HG02973 (cell line): ENCODE results near the gene SRSF6.
"Not testable (repeated sequence)": the region's sequence is repeated elsewhere in the genome, so short reads cannot be mapped to it uniquely, and the experiment has no call there.

Experiments
- ATAC-seq: cut with Tn5 transposase; IDR thresholded peaks from one replicate; pipeline ENCODE4 v1.9.1; 2021; ENCODE audit warnings: moderate library complexity; ENCODE audit not compliant: unreplicated experiment

The SRSF6 gene

GRCh38 chr20:43448748-43449535, 8.8 kb upstream of the SRSF6 start:
- ATAC-seq: no peak

DNA sequence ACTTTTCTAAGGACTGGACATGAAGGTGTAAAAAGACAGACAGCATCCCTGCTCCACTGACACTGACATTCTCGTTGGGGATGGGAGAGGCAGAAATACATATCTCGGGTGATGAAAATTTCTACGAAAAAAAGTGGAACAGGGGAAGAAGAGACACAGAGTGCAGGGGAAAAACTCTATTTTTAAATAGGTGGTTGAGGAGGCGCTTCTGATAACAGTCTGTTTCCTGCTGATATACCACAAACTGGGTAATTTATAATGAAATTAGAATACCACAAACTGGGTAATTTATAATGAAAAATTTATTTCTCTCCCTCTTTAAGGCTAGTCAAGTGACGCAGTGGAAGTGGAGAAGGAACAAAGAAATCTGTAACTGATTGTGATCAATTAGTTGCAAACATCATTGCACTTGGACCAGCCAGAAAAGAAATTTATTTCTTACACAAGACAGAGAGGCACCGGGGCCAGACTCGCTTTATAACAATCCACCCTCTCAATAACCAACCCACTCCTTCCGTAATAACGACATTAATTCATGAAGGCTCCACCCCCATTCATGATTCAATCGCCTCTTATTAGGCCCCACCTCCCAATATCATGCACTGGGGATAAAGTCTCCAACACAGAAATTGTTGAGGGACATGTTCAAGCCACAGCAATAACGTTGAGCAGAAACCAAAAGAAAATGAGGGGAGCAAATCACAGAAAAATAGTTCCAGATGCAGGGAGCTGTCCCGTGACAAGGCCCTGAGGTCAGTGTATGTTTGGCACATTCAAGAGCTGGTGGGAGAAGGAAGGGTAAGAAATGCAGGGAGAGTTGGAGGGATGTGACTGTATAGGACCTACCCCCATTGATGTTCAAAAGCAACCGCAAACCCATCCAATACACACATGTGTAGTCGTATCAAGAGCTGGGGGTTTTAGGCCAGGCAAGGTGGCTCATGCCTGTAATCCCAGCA, 6.6 kb upstream of the SRSF6 start:
- no peak for ATAC-seq

- ATAC-seq: no peak
These were observed 5.1 kb upstream of the SRSF6 start for GRCh38 chr20:43452404-43453126.

DNA sequence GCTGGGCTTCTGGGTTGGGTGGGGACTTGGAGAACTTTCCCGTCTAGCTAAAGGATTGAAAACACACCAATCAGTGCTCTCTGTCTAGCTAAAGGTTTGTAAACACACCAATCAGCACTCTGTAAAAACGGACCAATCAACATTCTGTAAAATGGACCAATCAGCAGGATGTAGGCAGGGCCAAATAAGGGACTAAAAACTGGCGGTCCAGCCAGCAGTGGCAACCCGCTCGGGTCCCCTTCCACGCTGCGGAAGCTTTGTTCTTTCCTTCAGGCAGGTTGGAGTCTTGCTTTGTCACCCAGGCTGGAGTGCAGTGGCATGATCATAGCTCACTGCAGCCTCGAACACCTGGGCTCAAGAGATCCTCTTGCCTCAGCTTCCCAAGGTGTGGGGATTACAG, 1.4 kb upstream of the SRSF6 start:
- not testable (repeated sequence) for ATAC-seq

GRCh38 chr20:43456809-43457639, 672 bp upstream of the SRSF6 start:
- ATAC-seq: peak; percentile 70

GRCh38 chr20:43458422-43458924, 777 bp downstream of the SRSF6 start:
- ATAC-seq: no peak

GRCh38 chr20:43459022-43459942, 1.6 kb downstream of the SRSF6 start:
- ATAC-seq: no peak

DNA sequence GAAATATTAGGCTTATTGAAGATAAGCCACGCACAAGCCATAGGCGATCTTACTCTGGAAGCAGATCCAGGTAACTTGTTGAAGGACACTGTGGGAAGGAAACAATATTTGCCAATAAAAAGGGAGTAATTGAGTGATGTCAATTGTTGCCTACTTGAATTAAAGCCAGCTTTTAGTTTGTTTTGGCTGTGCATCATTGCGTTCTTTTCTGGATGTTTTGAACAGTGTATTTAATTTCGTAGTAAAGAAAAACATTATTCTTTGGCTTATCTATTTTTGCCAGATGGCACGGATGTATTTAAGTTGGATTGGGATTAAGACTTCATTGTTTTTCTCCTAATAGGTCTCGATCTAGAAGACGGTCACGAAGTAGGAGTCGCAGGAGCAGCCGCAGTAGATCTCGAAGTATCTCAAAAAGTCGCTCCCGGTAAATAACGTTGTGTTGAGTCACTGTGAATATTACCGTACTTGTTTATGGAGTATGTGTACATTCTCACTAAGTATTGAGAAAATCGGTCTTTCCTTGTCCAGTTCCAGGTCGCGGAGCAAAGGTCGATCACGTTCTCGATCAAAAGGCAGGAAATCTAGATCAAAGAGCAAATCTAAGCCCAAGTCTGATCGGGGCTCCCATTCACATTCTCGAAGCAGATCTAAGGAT, 2.6 kb downstream of the SRSF6 start:
- ATAC-seq: no peak

- no peak for ATAC-seq
These were observed 3.1 kb downstream of the SRSF6 start for GRCh38 chr20:43460830-43461200.

DNA sequence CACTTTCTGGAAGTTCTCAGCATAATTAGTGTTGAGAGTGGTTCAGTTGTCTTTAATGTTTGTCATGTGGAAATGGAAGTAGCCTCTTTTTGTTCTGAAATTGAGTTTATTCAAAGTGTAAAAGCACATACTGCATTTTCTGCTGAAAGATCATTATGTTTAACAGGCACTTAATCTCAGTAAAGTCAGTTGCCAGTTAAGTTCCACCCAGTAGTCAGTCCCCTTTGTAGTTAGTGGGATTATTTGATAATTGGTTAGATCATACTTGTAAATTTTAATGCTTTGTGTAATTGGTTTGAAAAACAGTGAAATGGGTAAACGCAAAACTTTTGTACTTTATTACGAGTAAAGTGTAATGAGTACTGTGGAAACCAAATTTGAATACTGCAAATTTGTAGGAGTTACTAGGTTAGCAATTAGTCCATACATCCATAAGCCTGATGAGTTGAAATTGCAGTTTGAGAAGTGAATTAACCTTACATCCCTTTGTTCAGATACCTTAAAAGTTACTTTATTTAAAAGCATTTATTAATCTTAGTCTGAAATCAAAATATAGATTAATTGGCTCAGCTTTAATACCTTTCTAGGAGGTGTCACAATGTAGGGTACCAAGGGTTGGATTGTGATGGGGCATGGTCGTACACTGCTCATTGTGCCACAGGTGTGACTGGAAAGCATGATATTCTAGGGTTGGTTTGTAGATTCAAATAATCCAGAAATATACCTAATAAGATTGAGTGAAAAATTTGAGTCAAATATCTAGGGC, 4.4 kb downstream of the SRSF6 start:
- ATAC-seq: no peak

GRCh38 chr20:43462660-43463526, 5.2 kb downstream of the SRSF6 start:
- ATAC-seq: no peak

- ATAC-seq: no peak
These were observed 6.0 kb downstream of the SRSF6 start for GRCh38 chr20:43463527-43464218.

- ATAC-seq: no peak
These were observed 6.6 kb downstream of the SRSF6 start for GRCh38 chr20:43464219-43464790.

DNA sequence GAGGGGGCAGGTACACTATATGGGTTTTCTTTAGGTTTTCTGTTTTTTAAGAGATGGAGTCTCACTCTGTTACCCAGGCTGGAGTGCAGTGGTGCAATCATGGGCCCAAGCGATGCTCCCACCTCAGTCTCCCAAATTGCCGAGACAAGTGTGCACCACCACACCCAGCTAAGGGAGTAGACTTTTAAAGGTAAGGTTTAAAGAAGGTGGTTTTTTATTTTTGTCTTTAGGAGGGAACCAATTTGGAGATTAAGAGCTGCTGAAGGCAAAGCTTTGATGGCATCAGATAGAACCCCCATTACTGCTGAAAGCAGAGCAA, 7.9 kb downstream of the SRSF6 start:
- ATAC-seq: no peak

- no peak for ATAC-seq
These were observed 9.9 kb downstream of the SRSF6 start for GRCh38 chr20:43467589-43467988.

GRCh38 chr20:43472671-43473380, 15.1 kb downstream of the SRSF6 start:
- no peak for ATAC-seq
